Motor neuron (in vitro differentiated cells): ENCODE measurements around the gene ANKRD18A. TPM values are rescaled to one million over a fixed set of nuclear protein-coding genes. Genes with fewer than 3 reads are reported as not detected.
"Not testable (repeated sequence)": the region's sequence is repeated elsewhere in the genome, so short reads cannot be mapped to it uniquely, and the experiment has no call there.

Experiments
- ATAC-seq, 8 experiments: fragments of 200-7000 bp; cut with Tn5 transposase; replicated peaks in 6 of 8; 2 replicates each; pipeline ENCODE4 v1.8.0; 2021; ENCODE audit warnings: mild to moderate bottlenecking in 8 of 8, moderate library complexity in 8 of 8
- H3K27ac ChIP-seq, 2 donors: fragments of 250-450 bp; sonication (Bioruptor Pico); 2 replicates each; pipeline ENCODE4 v1.9.0; 2021; ENCODE audit warnings: antibody characterized with exemption in 2 of 2, mild to moderate bottlenecking in 2 of 2, moderate library complexity in 1 of 2
- H3K4me1 ChIP-seq, 2 donors: fragments of 250-450 bp; sonication (Bioruptor Pico); replicated peaks in 1 of 2; 2 replicates each; pipeline ENCODE4 v1.6.1; 2021; ENCODE audit warnings: antibody characterized with exemption in 2 of 2, mild to moderate bottlenecking in 2 of 2, moderate library complexity in 1 of 2
- H3K4me3 ChIP-seq, 5 donors: fragments of 250-450 bp; sonication (Bioruptor Pico); 2 replicates each; pipeline ENCODE4 v1.9.0; 2021; ENCODE audit warnings: antibody characterized with exemption in 5 of 5, mild to moderate bottlenecking in 5 of 5, moderate library complexity in 4 of 5
- WGBS, 10 experiments: fragments of 450-650 bp; shearing (Covaris generic); methylation state at CpG; one replicate each; pipeline ENCODE4 v1.0.0; 2022; 5-methylcytosine and 5-hydroxymethylcytosine counted together
- in situ Hi-C, 9 experiments: fragments of 400-800 bp; cut with MboI; loops; one replicate each; pipeline ENCODE4 v1.15.0; 2021; ENCODE audit warnings: low sequenced_read_pairs in 9 of 9, low pct_unique_long_range_greater_than_20kb in 2 of 9; ENCODE audit not compliant: unreplicated experiment in 9 of 9
- total RNA-seq, 8 experiments: library from RNA; unstranded; fragments of 300-600 nt; gene quantifications; 2 replicates each; pipeline versions ENCODE4 v1.2.3 to v1.2.4, GENCODE V29; 2022

The ANKRD18A gene
- total RNA-seq, 8 experiments from 2014 or later: 0.14 to 12.5 (median 1.6) TPM

GRCh38 chr9:38619556-38620447, 594 bp downstream of the ANKRD18A start:
- peak overlapping the region; percentile 26 to 52 (median 46) for H3K4me3 ChIP-seq
- H3K4me1 ChIP-seq: peaks cover 6 to 8% of the 10 kb centered on the region in 2 donors
- peak; percentile 27 to 56 (median 40) for ATAC-seq
- WGBS, 10 experiments: 0 to 34% (median 7%) methylated on average over 3 to 12 of the region's 58 CpGs; no CpG with 5 or more reads in 1 of the 10 experiments
- in situ Hi-C loops: no loop called here
- no peak overlapping the region for H3K27ac ChIP-seq

DNA sequence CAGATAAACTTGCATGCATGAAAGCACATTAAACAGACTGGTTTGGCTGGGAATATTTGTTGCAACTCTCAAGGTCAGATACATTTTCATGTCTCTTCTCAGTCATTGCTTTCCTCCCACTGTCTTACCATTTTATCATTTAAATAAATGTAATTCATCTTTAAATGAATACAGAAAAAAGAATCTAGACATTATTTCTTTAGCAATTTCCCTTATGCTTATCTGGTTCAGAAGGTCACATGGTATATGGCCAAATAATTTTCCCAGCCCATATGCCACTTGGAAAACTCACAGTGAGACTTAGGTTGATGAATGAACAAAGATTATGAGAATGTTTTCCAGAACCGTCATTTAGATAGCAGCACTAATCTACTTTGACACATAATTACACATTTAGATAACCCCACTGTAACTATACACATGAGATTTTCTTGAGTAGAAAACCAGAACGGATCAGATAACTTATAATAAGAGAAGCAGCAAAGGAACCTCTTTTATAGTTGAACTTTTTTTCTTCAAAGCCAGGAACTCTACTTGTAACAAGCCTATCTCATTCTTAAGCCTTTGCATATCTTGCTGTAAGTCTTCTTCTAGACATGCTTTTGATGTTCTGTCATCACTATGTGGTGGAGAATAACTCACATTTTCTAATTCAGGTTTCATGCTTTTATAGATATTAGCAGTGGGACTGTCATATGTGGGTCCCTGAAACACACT, 22.2 kb downstream of the ANKRD18A start:
- 0% methylated on average over 1 of the region's 2 CpGs; no CpG with 5 or more reads in 8 of the 10 experiments for WGBS, 10 experiments
- H3K27ac ChIP-seq, in situ Hi-C loops, H3K4me1 ChIP-seq, ATAC-seq, H3K4me3 ChIP-seq: not testable (repeated sequence)

DNA sequence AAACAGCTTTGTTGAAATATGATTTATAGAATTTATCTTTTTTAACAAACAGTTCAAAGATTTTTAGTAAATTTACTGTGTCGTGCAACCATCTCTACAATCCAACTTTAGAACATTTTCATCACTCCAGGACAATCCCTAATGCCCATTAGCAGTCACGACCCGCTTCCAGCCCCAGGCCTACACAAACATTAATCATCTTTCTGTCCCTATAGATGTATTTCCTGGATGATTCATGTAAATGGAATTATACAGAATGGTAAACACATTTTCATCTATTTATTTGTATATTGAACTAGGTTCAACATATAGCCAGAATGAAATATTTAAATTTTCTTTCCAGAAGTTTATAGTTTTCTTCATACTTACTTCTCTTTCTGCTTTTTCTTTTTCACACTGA, 25.3 kb downstream of the ANKRD18A start:
- WGBS, 10 experiments: 25 to 100% (median 83%) methylated on average over 1 to 2 of the region's 3 CpGs; no CpG with 5 or more reads in 3 of the 10 experiments
- ATAC-seq, H3K4me3 ChIP-seq, in situ Hi-C loops, H3K4me1 ChIP-seq, H3K27ac ChIP-seq: not testable (repeated sequence)

GRCh38 chr9:38591346-38592063, 28.9 kb downstream of the ANKRD18A start:
- in situ Hi-C loops, H3K27ac ChIP-seq, H3K4me3 ChIP-seq, H3K4me1 ChIP-seq: not testable (repeated sequence)
- WGBS, 10 experiments: no CpG with 5 or more reads among the region's 9 CpGs
- peak; percentile 22 to 97 (median 79) for ATAC-seq

DNA sequence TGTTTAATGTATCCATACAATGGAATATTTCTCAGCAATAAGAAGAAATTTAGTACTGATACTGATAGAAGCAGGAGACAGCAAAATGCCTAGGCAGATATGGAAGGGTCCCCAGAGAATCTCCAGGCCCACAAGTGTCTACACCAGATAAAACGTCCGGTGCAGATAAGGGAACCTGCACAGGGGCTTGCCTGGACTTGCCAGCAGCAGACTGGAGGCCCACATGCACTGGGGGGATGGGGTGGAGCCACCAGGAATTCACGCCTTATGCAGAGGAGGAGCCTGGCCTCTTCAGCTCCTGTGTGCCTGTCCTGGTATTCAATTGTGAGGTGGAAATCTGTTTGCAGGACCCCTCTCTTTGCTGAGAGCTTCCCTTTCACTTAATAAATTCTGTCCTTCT, 36.6 kb downstream of the ANKRD18A start:
- WGBS, 10 experiments: no CpG with 5 or more reads among the region's 3 CpGs
- in situ Hi-C loops, H3K4me3 ChIP-seq, H3K4me1 ChIP-seq, H3K27ac ChIP-seq: not testable (repeated sequence)
- peak in 1 of 8 experiments; percentile 55 for ATAC-seq

GRCh38 chr9:38580112-38580511, 40.3 kb downstream of the ANKRD18A start:
- H3K27ac ChIP-seq, in situ Hi-C loops, H3K4me3 ChIP-seq, H3K4me1 ChIP-seq: not testable (repeated sequence)
- WGBS, 10 experiments: 54% methylated on average over 2 of the region's 3 CpGs; no CpG with 5 or more reads in 9 of the 10 experiments
- ATAC-seq: peak in 1 of 8 experiments; percentile 28

- 17 to 100% (median 60%) methylated on average over 1 of the region's 1 CpG; no CpG with 5 or more reads in 5 of the 10 experiments for WGBS, 10 experiments
- in situ Hi-C loops, H3K4me3 ChIP-seq, H3K4me1 ChIP-seq, ATAC-seq, H3K27ac ChIP-seq: not testable (repeated sequence)
Measured at GRCh38 chr9:38576181-38576580, 44.2 kb downstream of the ANKRD18A start.

DNA sequence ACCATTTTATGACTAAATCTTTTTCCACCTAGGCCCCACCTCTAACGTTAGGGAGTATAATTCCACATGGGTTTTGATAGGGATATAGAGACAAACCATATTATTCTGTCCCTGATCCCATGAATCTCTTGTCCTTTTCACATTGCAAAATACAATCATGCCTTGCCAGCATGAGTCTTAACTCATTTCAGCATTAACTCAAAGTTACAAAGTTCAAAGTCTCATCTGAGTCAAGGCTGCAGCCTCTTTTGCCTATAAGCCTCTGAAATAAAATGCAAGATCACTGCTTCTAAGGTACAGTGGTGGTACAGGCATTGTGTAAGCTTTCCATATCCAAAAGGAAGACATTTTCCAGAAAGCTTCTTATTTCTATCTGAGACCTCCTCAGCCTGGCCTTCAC, 54.3 kb downstream of the ANKRD18A start:
- WGBS, 10 experiments: no CpG with 5 or more reads among the region's 1 CpG
- not testable (repeated sequence) for H3K4me3 ChIP-seq, H3K4me1 ChIP-seq, ATAC-seq, H3K27ac ChIP-seq
- in situ Hi-C loops: loop anchor here in 1 of 9 experiments (25.0 kb wide), 1 partner anchor 121 kb away; no protein-coding TSS in a partner anchor

GRCh38 chr9:38565178-38565577, 55.2 kb downstream of the ANKRD18A start:
- not testable (repeated sequence) for H3K4me1 ChIP-seq, H3K4me3 ChIP-seq, ATAC-seq, H3K27ac ChIP-seq
- WGBS, 10 experiments: no CpG with 5 or more reads among the region's 4 CpGs
- in situ Hi-C loops: loop anchor here in 1 of 9 experiments (25.0 kb wide), 1 partner anchor 122 kb away; no protein-coding TSS in a partner anchor

DNA sequence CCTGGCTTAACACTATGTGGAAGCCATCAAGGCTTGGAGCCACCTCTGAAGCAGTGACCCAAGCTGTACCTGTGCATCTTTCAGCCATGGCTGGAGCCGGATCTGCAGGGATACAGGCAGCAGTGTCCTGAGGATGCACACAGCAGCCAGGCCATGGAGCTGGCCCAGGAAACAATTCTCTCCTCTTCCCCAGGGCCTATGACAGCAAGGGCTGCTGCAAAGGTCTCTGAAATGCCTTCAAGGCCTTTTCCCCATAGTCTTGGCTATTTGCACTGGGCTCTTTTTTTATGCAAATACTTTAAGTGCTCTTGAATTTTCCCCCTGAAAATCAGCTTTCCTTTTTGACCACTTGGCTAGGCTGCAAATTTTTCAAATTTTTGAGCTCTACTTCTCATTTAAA, 56.5 kb downstream of the ANKRD18A start:
- ATAC-seq, H3K4me1 ChIP-seq, H3K4me3 ChIP-seq, H3K27ac ChIP-seq: not testable (repeated sequence)
- WGBS, 10 experiments: no CpG with 5 or more reads among the region's 1 CpG
- in situ Hi-C loops: loop anchor here in 1 of 9 experiments (25.0 kb wide), 1 partner anchor 123 kb away; no protein-coding TSS in a partner anchor

GRCh38 chr9:38561134-38561533, 59.3 kb downstream of the ANKRD18A start:
- 100% methylated on average over 1 of the region's 2 CpGs; no CpG with 5 or more reads in 9 of the 10 experiments for WGBS, 10 experiments
- in situ Hi-C loops: loop anchor here in 1 of 9 experiments (25.0 kb wide), 1 partner anchor 126 kb away; no protein-coding TSS in a partner anchor
- not testable (repeated sequence) for ATAC-seq, H3K4me3 ChIP-seq, H3K4me1 ChIP-seq, H3K27ac ChIP-seq

GRCh38 chr9:38559172-38559571, 61.2 kb downstream of the ANKRD18A start:
- not testable (repeated sequence) for H3K4me1 ChIP-seq, ATAC-seq, H3K4me3 ChIP-seq, H3K27ac ChIP-seq
- no CpG with 5 or more reads among the region's 3 CpGs for WGBS, 10 experiments
- in situ Hi-C loops: loop anchor here in 1 of 9 experiments (25.0 kb wide), 1 partner anchor 128 kb away; no protein-coding TSS in a partner anchor
